ENCODE data around the gene FAM216A.
"Not testable (repeated sequence)": the region's sequence is repeated elsewhere in the genome, so short reads cannot be mapped to it uniquely, and the experiment has no call there.

The FAM216A gene

DNA sequence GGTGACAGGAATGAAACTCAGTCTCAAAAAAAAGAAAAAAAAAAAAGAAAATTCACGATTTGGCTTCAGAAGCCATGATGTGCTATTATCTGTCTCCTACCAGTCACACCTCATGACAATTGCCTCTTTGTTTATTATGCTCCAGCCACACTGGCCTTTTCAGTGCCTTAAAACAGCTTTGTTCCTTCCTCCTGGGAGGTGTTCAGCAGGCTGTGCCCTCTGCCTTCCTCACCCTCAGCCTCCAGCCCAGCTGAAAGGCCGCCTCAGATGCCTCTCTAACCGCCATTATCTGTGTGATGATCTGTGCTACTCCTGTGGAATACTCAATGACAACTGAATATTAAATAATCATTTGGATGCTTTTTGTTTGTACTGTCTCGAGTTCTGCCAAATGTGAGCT, 9.9 kb upstream of the FAM216A start:
- peak overlapping the region; percentile 14 for H3K27ac Mint-ChIP-seq
- peaks cover 16% of the 10 kb centered on the region for H3K36me3 Mint-ChIP-seq
- DNase-seq (ENCODE audit: low spot score in 2 of 2) = no peak
- no peaks in the 10 kb centered on the region for H3K27me3 Mint-ChIP-seq
- H3K4me3 Mint-ChIP-seq = no peak overlapping the region
- ATAC-seq (ENCODE audit: low read depth) = no peak
- no peaks in the 10 kb centered on the region for H3K9me3 Mint-ChIP-seq
- peaks cover 17% of the 10 kb centered on the region for H3K4me1 Mint-ChIP-seq

DNA sequence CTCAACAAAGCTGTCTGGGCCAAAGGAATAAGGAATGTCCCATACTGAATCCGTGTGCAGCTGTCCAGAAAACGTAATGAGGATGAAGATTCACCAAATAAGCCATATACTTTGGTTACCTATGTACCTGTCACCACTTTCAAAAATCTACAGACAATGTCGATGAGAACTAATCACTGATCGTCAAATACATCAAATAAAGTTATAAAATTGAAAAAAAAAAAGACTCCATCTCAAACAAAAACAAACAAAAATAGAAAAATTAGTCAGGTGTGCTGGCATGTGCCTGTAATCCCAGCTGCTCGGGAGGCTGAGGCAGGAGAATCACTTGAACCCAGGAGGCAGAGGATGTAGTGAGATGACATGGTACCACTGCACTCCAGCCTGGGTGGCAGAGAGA, 7.5 kb upstream of the FAM216A start:
- H3K9me3 Mint-ChIP-seq; H3K27me3 Mint-ChIP-seq; H3K27ac Mint-ChIP-seq; DNase-seq (ENCODE audit: low spot score in 2 of 2); ATAC-seq (ENCODE audit: low read depth); H3K4me3 Mint-ChIP-seq: not testable (repeated sequence)
- peaks cover 22% of the 10 kb centered on the region for H3K36me3 Mint-ChIP-seq
- H3K4me1 Mint-ChIP-seq = peaks cover 15% of the 10 kb centered on the region

DNA sequence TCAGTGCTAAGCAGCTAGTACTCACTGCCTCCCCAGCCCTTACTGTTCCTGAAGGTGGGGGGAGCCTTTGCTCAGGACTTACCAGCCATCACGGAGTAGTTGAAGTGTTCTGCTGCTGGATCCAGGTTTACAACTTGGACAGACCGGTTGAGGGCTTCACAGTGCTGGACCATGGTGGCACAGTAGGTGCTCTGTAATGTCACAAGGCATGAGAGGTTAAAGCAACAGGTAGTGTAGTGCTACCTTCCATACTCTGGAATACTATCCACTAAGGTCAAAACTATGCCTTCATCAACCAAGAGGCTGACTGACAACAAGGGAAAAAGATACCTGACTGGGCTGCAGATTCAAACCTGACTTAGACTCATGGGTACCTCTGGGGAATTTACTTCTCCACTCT, 3.6 kb upstream of the FAM216A start:
- DNase-seq (ENCODE audit: low spot score in 2 of 2) = no peak
- H3K27ac Mint-ChIP-seq = no peak overlapping the region
- H3K27me3 Mint-ChIP-seq = no peaks in the 10 kb centered on the region
- no peak for ATAC-seq (ENCODE audit: low read depth)
- no peak overlapping the region for H3K4me3 Mint-ChIP-seq
- H3K36me3 Mint-ChIP-seq = peaks cover 14% of the 10 kb centered on the region
- H3K9me3 Mint-ChIP-seq = no peaks in the 10 kb centered on the region
- peaks cover 27% of the 10 kb centered on the region for H3K4me1 Mint-ChIP-seq

DNA sequence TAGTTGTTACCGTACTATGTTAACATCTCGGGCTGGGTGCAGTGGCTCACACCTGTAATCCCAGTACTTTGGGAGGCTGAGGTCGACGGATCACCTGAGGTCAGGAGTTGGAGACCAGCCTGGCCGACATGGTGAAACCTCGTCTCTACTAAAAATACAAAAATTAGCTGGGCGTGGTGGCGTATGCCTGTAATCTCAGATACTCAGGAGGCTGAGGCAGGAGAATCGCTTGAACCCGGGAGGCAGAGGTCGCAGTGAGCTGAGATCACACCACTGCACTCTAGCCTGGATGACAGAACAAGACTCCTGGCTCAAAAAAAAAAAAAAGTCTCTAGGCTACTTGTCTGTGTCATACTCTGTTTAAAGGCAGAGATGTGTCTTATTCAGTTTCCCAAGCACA, 2.9 kb upstream of the FAM216A start:
- Mint-ChIP-seq H3K4me1 (peaks cover 27% of the 10 kb centered on the region), H3K36me3 (peaks cover 11% of the 10 kb centered on the region)
- H3K9me3 Mint-ChIP-seq; H3K27ac Mint-ChIP-seq; DNase-seq (ENCODE audit: low spot score in 2 of 2); H3K4me3 Mint-ChIP-seq; ATAC-seq (ENCODE audit: low read depth); H3K27me3 Mint-ChIP-seq: not testable (repeated sequence)

DNA sequence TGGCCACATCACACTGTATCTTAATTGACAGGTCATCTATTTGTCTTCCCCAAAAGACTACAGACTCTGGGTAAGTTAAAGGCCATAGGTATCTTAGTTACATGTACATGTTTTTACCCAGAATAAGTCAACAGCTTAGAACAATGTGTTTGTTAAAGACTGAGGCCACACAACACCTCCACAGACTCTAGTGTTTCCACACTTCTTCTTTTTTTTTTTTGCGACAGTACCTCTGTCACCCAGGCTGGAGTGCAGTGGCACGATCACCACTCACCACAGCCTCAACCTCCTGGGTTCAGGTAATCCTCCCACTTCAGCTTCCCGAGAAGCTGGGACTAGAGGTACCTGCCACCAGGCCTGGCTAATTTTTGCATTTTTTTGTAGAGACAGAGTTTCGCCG, 1.9 kb upstream of the FAM216A start:
- no peak overlapping the region for H3K27ac Mint-ChIP-seq
- peaks cover 29% of the 10 kb centered on the region for H3K4me1 Mint-ChIP-seq
- H3K4me3 Mint-ChIP-seq = peak overlapping the region; percentile 43
- ATAC-seq (ENCODE audit: low read depth) = no peak
- H3K9me3 Mint-ChIP-seq = no peaks in the 10 kb centered on the region
- H3K27me3 Mint-ChIP-seq = no peaks in the 10 kb centered on the region
- no peak for DNase-seq (ENCODE audit: low spot score in 2 of 2)
- peaks cover 11% of the 10 kb centered on the region for H3K36me3 Mint-ChIP-seq

DNA sequence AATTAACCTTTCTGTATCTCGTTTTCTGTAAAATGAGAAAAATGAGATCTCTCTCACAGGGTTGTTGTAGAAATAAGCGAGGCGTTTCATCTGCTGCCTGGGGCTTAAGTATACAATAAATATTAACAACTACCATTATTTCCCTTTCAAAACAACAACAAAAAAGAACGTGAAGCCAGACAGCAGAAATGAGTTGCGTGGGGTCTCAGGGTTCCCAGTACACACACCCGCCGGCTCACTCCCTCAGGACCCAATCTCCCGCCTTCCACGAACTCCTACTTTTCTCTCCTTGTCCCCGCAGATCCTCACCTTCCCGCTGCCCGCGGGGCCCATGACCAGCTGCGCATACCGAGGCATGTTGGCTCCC, 815 bp upstream of the FAM216A start:
- DNase-seq (ENCODE audit: low spot score in 2 of 2) (no peak), ATAC-seq (ENCODE audit: low read depth) (no peak)
- H3K4me3 Mint-ChIP-seq = peak overlapping the region; percentile 98
- H3K27ac Mint-ChIP-seq = peak overlapping the region; percentile 88
- peaks cover 8% of the 10 kb centered on the region for H3K36me3 Mint-ChIP-seq
- H3K9me3 Mint-ChIP-seq = no peaks in the 10 kb centered on the region
- no peaks in the 10 kb centered on the region for H3K27me3 Mint-ChIP-seq
- H3K4me1 Mint-ChIP-seq = peaks cover 23% of the 10 kb centered on the region

DNA sequence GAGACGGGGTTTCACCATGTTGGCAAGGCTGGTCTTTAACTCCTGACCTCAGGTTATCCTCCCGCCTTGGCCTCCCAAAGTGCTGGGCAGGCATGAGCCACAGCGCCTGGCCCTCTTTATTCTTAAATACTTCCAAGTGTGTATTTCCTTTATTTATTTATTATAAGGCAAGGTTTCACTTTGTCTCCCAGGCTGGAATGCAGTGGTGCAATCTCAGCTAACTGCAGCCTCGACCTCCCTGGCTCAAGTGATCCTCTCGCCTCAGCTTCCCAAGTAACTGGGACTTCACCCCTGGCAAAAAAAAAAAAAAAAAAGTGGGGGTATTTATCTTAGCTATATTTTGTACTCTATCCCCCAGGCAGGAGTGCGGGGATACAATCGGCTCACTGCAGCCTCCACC, 6.8 kb downstream of the FAM216A start:
- H3K4me3 Mint-ChIP-seq = no peak overlapping the region
- H3K27me3 Mint-ChIP-seq = no peaks in the 10 kb centered on the region

DNA sequence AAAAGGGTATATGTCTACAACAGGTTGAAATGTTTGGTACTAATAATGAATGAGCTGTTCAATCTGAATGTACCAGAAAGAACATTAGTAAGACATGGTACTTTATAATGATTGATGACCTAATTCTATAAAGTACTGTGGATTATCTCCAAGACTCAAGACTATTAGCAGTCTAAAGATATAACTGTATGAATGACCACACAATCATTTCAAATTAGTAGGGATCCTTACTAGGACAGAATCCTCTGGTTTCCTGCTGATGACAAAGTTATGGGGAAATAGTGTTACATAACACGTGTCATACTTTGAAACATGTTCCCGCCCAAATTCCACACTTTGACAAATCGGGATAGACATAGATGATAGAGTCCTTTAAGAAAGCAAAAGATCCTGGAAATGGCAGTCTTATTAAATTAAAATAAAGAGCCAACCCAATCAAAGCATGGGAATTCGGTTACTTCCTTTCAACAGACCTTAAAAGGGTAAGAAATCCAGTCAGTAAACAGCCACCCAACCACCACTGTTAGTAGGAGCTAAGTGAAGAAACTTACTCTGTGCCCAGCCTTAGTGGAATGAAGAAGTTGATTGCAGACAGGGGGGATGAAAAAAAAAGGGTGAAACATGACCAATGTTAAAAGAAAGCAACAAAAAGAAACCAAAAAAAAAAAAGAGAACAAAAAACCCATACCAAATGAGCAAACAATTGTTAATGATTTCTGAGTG, 30.5 kb downstream of the FAM216A start:
- peaks cover 12% of the 10 kb centered on the region for H3K4me1 Mint-ChIP-seq
- H3K9me3 Mint-ChIP-seq = no peaks in the 10 kb centered on the region
- H3K36me3 Mint-ChIP-seq = peaks cover 4% of the 10 kb centered on the region
- ATAC-seq (ENCODE audit: low read depth) (no peak), DNase-seq (ENCODE audit: low spot score in 2 of 2) (no peak)
- H3K27me3 Mint-ChIP-seq = no peaks in the 10 kb centered on the region
- peak overlapping the region; percentile 71 for H3K27ac Mint-ChIP-seq
- H3K4me3 Mint-ChIP-seq = peak overlapping the region; percentile 64

More for the DNA sequence above, 6.8 kb downstream of the FAM216A start:
- Mint-ChIP-seq H3K36me3 (peaks cover 8% of the 10 kb centered on the region), H3K4me1 (peaks cover 4% of the 10 kb centered on the region), H3K9me3 (no peaks in the 10 kb centered on the region), H3K27ac (no peak overlapping the region)
- no peak for ATAC-seq (ENCODE audit: low read depth)
- DNase-seq (ENCODE audit: low spot score in 2 of 2) = no peak

DNA sequence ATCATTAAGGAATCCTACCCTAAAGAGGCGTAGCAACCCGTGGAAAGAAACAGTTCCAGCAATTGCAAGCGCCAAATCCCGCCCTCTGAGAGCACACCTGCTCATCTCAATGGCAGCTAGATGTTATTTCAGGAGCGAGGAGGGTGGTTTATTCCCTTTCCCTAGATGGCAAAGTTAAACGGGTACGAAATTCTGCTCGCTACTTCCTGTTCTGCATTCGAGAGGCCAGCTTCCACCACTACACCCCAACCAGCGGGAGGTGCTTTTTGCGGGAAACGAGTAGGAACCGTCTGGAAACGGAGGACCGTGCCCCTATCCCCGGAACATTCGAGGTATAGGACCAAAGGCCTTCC, 32.7 kb downstream of the FAM216A start:
- DNase-seq (ENCODE audit: low spot score in 2 of 2) (peak in 1 of 2 donors; percentile 4), ATAC-seq (ENCODE audit: low read depth) (peak; percentile 1)
- peaks cover 12% of the 10 kb centered on the region for H3K4me1 Mint-ChIP-seq
- H3K27ac Mint-ChIP-seq = peak overlapping the region; percentile 91
- H3K4me3 Mint-ChIP-seq = peak overlapping the region; percentile 95
- peaks cover 2% of the 10 kb centered on the region for H3K36me3 Mint-ChIP-seq
- no peaks in the 10 kb centered on the region for H3K27me3 Mint-ChIP-seq
- no peaks in the 10 kb centered on the region for H3K9me3 Mint-ChIP-seq

DNA sequence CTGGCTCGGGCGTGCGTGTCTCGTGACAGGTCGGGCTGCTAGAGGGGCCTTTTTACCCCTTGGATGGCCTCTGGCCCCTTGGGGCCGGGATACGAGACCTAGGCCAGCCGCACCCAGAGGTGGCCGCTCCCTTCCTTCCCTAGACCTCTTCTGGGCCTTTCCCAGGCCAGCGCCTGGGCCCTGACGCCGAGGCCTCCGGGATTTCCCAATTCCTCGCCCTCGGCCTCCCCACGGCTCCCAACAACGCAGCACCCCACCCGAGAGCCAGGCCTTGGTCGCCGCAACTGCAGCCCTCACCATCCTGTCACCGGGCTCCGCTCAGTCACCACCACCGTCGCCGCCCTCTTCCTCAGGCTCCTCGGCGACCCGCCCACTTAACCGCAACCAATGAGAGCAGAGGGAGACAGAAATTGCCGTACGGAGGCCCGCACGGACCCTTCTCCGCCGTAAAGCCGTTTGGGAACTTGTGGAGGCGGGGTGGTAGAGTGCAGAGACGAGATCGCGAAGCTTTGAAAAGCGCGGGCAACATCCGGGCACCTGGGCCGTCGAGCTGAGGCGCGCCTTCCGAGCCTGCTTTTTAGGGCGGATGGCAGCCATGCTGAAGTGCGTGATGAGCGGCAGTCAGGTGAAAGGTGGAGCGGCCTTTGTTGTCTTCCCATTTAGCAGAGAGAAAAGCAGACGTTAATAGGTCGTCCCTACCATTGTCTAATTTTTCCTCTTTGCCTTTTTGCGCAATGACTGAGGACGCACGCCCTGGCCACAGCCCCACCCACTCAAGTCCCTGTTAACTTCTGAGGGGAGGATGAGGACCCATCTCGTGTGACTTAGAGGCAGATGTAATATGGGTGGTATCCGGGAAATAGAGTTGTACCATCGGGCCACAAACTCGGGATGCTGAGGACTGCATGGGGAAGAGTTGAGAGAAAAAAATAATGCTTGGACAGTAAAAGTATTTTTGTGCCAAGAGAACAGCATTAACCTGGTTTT, 33.4 kb downstream of the FAM216A start, which contains the start of the genes RAD9B and VPS29:
RAD9B (plus strand) TSS at position 580 of the 987 bp plus-strand sequence; CDS start at position 587, 7 bp downstream.
VPS29 (minus strand) TSS at position 360 of the 987 bp plus-strand sequence; CDS start at position 300, 60 bp downstream.
- no peaks in the 10 kb centered on the region for H3K27me3 Mint-ChIP-seq

DNA sequence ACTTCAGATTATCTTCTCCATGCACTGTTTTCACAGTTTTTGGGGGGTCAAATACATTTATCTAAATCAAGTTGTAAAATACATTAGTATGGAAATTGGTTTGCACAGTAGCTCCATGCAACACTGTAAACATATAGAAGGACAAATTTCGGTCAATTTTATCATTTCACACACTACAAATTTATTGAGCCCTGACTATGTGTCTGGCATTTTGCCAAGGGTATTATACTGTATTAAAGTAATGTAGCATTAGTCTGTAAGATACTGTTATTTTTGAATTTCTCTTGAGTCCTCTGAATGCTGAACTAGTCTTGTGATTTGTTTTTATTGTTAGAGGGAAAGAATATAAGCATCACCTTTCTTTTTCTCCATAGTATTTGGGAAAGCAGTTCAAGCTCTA, 34.8 kb downstream of the FAM216A start:
- H3K4me1 Mint-ChIP-seq = peaks cover 12% of the 10 kb centered on the region
- no peak for ATAC-seq (ENCODE audit: low read depth)

More for the DNA sequence above, 33.4 kb downstream of the FAM216A start, which contains the start of the genes RAD9B and VPS29:
- ATAC-seq (ENCODE audit: low read depth) (peak; percentile 90), DNase-seq (ENCODE audit: low spot score in 2 of 2) (peak; percentile 93 to 98)
- Mint-ChIP-seq H3K27ac (peak within 1 kb of the TSS; percentile 91), H3K4me1 (peaks cover 12% of the 10 kb centered on the region), H3K36me3 (peaks cover 2% of the 10 kb centered on the region), H3K4me3 (peak within 1 kb of the TSS; percentile 95), H3K9me3 (no peaks in the 10 kb centered on the region)

DNA sequence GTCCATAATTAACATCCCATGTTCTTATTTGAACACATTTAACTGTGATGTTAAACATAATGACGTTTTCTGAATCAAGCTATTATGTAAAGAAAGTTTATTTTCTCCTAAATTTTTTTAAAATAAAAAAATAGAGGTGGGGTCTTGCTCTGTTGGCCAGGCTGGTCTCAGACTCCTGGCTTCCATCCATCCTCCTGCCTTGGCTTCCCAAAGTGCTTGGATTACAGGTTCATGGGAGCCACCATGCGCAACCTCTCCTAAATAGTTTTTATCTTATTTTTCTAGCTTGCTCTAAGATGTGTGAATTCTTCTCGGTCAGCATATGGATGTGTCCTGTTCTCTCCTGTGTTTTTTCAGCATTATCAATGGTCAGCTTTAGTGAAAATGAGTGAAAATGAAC, 36.7 kb downstream of the FAM216A start:
- Mint-ChIP-seq H3K27me3 (no peaks in the 10 kb centered on the region), H3K4me1 (peaks cover 6% of the 10 kb centered on the region), H3K9me3 (no peaks in the 10 kb centered on the region), H3K4me3 (no peak overlapping the region), H3K27ac (no peak overlapping the region), H3K36me3 (no peaks in the 10 kb centered on the region)
- DNase-seq (ENCODE audit: low spot score in 2 of 2) (no peak), ATAC-seq (ENCODE audit: low read depth) (no peak)

More for the DNA sequence above, 34.8 kb downstream of the FAM216A start:
- Mint-ChIP-seq H3K27ac (no peak overlapping the region), H3K9me3 (no peaks in the 10 kb centered on the region), H3K4me3 (no peak overlapping the region), H3K36me3 (peaks cover 2% of the 10 kb centered on the region), H3K27me3 (no peaks in the 10 kb centered on the region)
- DNase-seq (ENCODE audit: low spot score in 2 of 2) = no peak

DNA sequence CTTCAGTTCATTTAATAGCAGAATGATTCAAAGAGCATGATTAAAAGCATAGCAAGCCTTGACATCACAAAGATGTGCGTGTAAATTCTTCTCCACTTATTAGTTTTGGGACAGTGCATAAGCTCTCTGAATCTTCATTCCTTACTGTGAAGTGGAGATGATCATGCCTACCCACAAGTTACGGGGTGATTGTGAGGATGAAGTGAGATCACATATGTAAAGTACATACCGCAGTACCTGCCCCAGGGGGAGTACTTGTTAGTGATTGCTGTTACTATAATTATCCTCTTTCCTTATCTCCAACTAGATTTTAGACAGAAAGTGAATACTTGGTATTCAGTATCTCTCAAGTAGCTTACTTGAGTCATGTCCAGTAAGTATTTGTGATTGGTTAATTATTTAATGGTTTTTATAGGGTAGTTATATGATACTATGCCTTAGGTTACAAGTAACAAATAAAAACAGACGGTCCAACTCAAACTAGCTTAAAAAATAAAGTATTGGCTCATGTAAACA, 39.5 kb downstream of the FAM216A start:
- Mint-ChIP-seq H3K4me1 (no peaks in the 10 kb centered on the region), H3K4me3 (no peak overlapping the region), H3K9me3 (no peaks in the 10 kb centered on the region), H3K27ac (no peak overlapping the region), H3K36me3 (no peaks in the 10 kb centered on the region), H3K27me3 (no peaks in the 10 kb centered on the region)
- DNase-seq (ENCODE audit: low spot score in 2 of 2) (no peak), ATAC-seq (ENCODE audit: low read depth) (no peak)

DNA sequence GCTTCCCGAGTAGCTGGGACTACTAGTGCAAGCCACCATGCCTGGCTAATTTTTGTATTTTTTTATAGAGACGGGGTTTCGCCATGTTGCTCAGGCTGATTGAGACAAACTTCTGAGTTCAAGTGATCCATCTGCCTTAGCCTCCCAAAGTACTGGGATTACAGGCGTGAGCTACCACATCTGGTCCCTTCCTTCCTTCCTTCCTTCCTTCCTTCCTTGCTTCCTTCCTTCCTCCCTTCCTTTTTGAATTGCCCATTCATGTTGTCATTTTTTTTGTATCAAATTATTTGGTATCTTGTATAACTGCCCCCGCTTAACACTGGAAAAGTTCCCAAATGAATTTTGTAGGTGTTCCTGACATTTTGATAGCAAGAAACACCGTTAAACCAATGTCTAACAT, 45.2 kb downstream of the FAM216A start:
- ATAC-seq (ENCODE audit: low read depth) (no peak), DNase-seq (ENCODE audit: low spot score in 2 of 2) (no peak)
- H3K4me1 Mint-ChIP-seq = no peaks in the 10 kb centered on the region
- H3K27me3 Mint-ChIP-seq = no peaks in the 10 kb centered on the region
- no peaks in the 10 kb centered on the region for H3K9me3 Mint-ChIP-seq
- no peak overlapping the region for H3K27ac Mint-ChIP-seq
- no peaks in the 10 kb centered on the region for H3K36me3 Mint-ChIP-seq
- no peak overlapping the region for H3K4me3 Mint-ChIP-seq

Measured in memory B cell (primary cell).